Measurements from ENCODE around the gene TOP3A.

The TOP3A gene

GRCh38 chr17:18278867-18279266, 35.9 kb downstream of the TOP3A start:
- no peak for DNase-seq

- no peak for DNase-seq
These were observed 37.7 kb downstream of the TOP3A start for GRCh38 chr17:18277076-18277475.

- DNase-seq = no peak
These were observed 44.5 kb downstream of the TOP3A start for GRCh38 chr17:18270046-18270931.

GRCh38 chr17:18267927-18268711, 46.7 kb downstream of the TOP3A start:
- DNase-seq = no peak

DNA sequence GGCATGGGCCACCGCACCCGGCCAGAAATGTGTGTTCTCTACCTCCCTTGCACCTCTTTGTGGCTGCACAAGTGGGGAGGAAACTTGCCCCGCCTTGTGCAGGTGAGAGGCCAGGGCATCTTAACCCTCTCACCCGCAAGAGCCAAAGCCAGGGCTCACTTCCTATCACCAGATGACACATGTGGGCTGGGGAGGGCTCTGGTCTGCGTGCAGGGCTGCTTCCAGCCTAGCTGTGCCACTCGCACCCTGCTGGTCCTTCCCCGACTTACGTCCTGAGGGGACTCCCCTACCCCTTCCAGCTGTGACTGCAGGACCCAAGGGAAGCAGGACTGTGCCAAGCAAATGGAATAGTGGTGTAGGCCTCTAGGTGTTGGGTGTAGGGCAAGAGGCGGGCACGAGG, 47.4 kb downstream of the TOP3A start:
- no peak for DNase-seq

DNA sequence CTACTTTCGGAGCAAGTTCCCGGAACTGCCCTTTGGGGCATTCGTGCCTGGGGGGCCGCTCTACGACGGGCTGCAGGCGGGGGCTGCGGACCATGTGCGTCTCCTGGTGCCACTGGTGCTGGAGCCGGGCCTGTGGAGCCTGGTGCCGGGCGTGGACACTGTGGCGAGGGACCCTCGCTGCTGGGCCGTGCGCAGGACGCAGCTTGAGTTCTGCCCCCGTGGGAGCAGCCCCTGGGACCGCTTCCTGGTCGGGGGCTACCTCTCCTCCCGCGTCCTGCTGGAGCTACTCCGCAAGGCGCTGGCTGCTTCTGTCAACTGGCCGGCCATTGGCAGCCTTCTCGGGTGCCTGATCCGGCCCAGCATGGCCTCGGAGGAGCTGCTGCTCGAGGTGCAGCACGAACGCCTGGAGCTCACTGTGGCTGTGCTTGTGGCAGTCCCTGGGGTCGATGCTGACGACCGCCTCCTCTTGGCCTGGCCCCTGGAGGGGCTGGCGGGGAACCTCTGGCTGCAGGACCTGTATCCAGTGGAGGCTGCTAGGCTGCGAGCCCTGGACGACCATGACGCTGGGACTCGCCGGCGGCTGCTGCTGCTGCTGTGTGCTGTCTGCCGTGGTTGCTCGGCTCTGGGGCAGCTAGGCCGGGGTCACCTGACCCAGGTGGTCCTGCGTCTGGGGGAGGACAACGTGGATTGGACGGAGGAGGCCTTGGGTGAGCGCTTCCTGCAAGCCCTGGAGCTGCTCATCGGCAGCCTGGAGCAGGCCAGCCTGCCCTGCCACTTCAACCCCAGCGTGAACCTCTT, 50.7 kb downstream of the TOP3A start:
- DNase-seq = no peak

DNA sequence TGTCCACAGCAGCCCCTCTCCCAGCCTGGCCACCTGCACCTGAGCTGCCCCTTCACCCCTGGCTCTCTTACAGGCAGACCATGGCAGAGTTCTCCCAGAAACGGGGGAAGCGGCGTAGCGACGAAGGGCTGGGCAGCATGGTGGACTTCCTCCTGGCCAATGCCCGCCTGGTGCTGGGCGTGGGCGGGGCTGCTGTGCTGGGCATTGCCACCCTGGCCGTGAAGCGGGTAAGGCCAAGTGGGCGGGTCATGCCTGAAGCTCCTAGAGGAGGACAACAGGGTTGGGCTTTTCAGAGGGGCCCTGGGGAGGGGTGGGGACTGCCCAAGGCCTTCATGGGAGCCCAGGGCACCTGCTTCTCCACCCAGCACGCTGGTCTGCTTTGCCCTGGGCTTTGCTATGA, 52.2 kb downstream of the TOP3A start:
- no peak for DNase-seq

DNA sequence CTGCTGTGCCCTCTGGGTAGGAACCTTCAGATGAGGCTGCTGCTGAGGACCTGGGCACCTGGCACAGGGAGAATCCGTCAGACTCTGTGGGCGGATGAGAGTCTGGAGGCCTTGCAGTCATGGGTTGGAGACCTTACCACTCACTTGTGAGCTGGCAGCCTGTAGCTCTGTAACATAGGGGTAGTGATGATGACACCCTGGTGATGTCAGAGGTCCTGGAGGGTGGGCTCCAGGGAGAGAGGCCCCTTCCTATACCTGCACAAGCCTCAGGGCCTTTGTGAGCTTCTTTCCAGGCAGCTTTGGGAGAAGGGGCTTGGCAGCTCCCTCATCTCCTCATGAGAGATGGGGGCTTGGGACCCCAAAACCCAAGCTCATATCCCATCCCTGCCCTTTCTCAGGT, 52.7 kb downstream of the TOP3A start:
- DNase-seq = no peak

GRCh38 chr17:18261659-18262058, 53.1 kb downstream of the TOP3A start:
- DNase-seq = no peak

DNA sequence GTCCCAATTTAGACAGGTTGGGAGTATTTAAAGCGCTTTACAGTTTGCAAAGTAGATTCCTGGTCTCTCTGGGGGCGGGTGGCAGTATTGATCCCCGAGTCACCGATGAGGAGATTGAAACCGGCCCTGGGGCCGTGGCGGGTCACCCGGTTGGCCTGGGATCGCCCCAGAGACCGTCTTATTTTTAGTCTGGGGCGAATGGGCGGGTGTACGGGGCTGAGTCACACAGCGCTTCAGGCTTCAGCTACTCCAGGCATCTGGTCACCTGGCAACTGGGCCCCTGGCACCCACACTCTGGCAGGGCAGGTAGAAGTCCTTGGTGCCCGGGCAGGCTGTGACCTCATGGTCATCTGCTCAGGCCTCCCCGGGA, 53.7 kb downstream of the TOP3A start:
- DNase-seq = no peak

DNA sequence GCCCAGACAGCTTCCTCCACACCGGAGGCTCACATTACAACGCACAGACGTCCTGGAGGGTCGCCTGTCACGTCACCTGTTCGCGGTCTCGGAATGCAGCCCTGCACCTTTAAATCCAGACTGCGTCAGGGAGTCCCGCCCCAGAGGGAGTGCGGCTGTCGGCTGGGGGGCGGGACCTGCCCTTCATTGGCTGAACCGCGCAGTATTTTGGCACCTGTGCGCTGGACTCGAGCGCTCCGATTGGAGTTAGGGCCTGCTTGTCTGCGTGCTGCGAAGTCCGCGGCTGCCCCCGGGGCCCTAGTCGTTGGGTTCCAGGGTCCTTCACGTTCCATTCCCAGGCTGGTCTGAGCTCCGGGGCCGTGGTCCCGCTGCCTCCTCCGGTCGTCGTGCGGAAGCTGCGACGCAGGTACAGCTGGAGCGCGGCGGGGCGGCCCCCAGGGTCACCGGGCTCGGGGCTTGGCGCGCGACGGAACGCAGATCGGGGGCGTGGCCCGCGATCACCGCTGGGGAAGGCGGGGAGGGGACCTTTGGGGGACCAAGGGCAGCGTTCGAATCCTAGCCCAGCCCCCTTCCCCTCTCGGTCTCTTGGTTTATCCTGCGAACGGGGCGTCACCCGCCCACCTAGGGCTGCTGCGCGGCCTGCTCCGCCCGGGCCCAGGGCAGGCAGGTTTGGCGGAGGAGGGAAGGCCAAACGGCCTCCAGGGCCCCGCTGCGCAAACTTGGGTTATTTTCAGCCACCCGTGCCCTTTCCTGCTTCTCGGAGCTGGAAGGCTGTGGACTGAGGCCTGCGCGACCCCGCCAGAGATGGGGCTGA, 54.3 kb downstream of the TOP3A start, which contains the start of gene MIEF2:
TSS of gene MIEF2 (plus strand) at position 331 of the 814 bp plus-strand sequence. CDS start 2,059 bp downstream, outside the sequence.
- DNase-seq = peak; percentile 78

- no peak for DNase-seq
These were observed 55.0 kb downstream of the TOP3A start for GRCh38 chr17:18259621-18260331.

GRCh38 chr17:18258356-18259038, 56.3 kb downstream of the TOP3A start, which contains the start of gene FLII:
Gene FLII, minus strand, starts transcription at chr17:18258738. Its CDS starts 48 bp downstream, at chr17:18258690.
- DNase-seq = no peak

DNA sequence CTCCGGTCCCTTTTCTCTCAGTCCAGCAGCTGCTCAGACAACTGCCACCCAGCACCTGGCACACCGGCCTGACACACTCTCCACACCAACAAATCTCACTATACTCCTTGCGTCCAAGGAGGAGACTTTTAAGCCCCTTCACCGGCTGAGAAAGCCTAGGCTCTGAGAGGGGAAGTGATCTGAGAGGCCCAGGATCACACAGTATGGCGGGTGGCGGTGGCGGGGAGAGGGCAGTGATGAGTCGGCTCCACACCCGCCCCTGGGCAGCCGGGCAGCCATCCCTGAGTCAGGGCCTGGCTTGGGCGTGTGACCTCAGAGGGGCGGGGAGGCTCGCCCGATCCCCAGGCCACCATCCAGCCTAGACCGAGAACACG, 56.8 kb downstream of the TOP3A start:
- DNase-seq = no peak

DNA sequence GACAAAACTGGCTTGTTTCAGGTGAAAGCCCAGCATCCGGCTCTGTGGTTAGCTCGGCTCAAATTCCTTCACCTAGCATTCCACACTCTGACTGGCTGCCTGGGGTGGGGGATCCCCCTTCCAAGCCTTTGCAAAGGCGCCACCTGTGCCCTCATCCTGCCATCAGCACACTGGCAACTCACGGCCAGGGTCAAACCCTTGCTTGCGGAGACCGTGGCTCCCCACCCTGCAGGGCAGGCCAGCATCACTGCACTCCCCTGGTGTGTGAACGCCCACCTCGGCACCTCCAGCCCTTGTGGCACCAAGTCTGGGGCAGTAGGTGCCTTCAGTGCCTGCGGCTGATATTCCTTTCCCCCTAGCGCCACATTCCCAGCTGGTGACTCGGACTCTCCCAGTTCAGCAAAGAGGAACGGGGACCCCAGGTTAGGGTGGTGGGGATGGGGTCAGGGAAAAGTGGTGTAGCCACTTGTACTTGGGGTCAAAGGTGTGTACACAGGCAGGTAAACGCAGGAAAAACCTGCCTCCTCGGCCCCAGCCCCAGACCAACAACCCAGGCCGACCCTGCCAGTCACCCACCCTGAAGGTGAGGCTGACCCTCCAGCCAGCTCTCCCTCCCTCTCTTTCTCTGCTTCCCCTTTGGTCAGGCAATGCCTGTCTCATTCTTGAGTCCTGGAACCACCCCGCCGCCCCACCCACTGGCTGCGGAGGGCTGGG, 57.4 kb downstream of the TOP3A start:
- DNase-seq = no peak

DNA sequence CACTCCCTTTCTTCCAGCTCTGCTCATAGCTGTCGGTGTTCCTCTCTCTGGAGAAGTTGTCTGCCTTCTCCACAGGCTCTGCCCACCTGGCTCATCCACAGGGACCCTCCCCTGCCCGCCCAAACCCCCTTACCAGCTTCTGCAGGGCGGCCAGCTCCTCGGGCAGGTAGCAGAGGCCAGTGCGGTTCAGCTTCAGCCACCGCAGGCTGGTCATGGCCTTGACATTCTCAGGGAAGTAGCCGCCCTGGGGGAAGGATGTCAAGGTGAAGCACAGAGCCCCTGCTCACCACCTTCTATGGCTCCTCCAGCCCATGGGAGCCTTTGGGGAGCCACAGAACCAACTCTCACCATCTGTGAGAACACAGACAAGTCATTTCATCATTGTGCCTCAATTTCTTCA, 58.0 kb downstream of the TOP3A start:
- no peak for DNase-seq

DNA sequence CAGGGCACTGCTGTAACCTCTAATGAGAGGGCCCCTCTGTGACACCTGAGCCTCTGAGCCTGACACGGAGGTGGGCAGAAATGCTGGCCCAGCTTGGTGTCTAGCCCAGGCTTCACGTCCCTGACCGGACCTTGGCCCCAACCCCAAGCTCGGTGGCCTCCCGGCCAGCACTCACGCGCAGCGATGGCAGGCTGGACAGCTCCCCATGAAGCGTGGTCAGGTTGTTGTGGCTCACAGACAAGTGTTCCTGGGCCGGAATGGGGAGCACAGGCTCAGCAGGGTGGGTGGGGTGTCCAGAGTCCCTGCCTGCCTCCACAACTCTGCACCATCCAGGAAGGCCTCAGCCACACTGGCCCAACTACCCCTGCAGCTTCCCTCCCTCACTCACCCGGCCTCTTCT, 58.4 kb downstream of the TOP3A start:
- no peak for DNase-seq

DNA sequence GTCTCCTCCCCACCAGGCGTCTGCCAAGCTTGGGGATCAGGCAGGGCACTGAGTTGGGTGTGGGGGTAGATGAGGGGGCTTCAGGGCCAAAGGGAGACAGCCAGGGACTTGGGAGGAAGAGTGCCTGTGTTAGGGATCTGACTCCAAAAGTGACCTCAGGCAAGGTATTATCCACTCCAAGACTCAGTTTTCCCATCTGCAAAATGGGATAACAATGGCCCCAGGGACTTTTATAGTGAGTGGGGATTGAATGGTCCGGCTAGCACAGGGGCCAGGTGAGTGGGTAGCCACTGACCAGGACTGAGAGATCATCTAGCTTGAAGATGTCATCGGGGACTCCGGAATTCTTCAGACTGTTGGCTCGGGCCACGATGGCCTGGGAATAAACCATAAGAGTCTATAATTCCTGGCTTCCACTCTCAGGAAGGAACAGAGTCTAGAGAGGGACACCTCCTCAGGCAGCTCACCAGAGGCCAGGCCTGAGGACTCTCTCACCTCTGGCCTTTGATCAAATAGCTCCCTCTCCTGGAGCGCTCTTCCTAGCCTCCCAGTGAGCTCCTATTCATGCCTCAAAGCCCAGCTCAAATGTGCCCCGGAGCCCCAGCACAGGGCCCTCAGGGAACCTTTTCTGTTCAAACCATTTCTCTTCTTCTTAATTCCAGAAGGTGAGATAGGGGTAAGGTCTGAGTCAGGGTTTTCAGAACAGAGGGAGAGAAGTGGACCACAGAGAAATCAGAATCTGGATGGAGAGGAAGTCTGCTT, 59.7 kb downstream of the TOP3A start:
- DNase-seq = no peak

Measured in NCI-H1092 (cell line).